Keratinocyte (primary cell): ENCODE results near the gene EGF. TPM values are rescaled to one million over a fixed set of nuclear protein-coding genes. Genes with fewer than 3 reads are reported as not detected.

ENCODE experiments used
- DNase-seq: peaks from one replicate; pipeline ENCODE4 v3.0.0-alpha.2; 2011; ENCODE audit warnings: low read depth, missing footprints, low spot score
- FAIRE-seq: peaks from 2 replicates; lab custom pipeline; 2011; peaks lifted over from hg19 to GRCh38; lab: Jason Lieb, UNC
- H2AFZ ChIP-seq: 2 replicates; pipeline ENCODE4 v1.6.0; 2012; ENCODE audit warnings: low read length, control low read depth, inconsistent platforms; ENCODE audit not compliant: control insufficient read depth
- H3K27ac ChIP-seq: 2 replicates; pipeline ENCODE4 v1.5.1; 2011; ENCODE audit warnings: low read length; ENCODE audit not compliant: control insufficient read depth, insufficient read depth
- H3K27me3 ChIP-seq: 3 replicates; pipeline ENCODE4 v1.6.0; 2011; ENCODE audit warnings: low read length; ENCODE audit not compliant: control insufficient read depth, insufficient read depth; ENCODE audit errors: extremely low read depth
- H3K36me3 ChIP-seq, 2 experiments: 2 replicates in 1 of 2; 3 replicates in 1 of 2; pipeline ENCODE4 v1.5.1; 2011; ENCODE audit warnings: low read length in 2 of 2, mild to moderate bottlenecking in 1 of 2; ENCODE audit not compliant: control insufficient read depth in 2 of 2, insufficient read depth in 2 of 2; ENCODE audit errors: extremely low read depth in 1 of 2
- H3K4me1 ChIP-seq: 3 replicates; pipeline ENCODE4 v1.5.1; 2011; ENCODE audit warnings: low read length; ENCODE audit not compliant: control insufficient read depth, insufficient read depth; ENCODE audit errors: extremely low read depth
- H3K4me2 ChIP-seq: 3 replicates; pipeline ENCODE4 v1.6.0; 2011; ENCODE audit warnings: low read depth, low read length; ENCODE audit not compliant: control insufficient read depth, insufficient read depth; ENCODE audit errors: extremely low read depth
- H3K4me3 ChIP-seq, 3 experiments: fragments of 200-600 bp in 1 of 3; sonication (generic) in 1 of 3; 2 replicates in 2 of 3; 3 replicates in 1 of 3; pipeline ENCODE4 v1.5.1; 2011 to 2016; ENCODE audit warnings: low read length in 3 of 3, mild to moderate bottlenecking in 3 of 3, control low read depth in 2 of 3, inconsistent platforms in 1 of 3, low read depth in 1 of 3, mixed read lengths in 1 of 3, mixed run types in 1 of 3, moderate library complexity in 1 of 3; ENCODE audit not compliant: control insufficient read depth in 2 of 3, insufficient read depth in 2 of 3; ENCODE audit errors: extremely low read depth in 1 of 3
- H3K79me2 ChIP-seq: 2 replicates; pipeline ENCODE4 v1.6.0; 2012; ENCODE audit warnings: low read length; ENCODE audit not compliant: control insufficient read depth, insufficient read depth
- H3K9ac ChIP-seq: 3 replicates; pipeline ENCODE4 v1.6.0; 2011; ENCODE audit warnings: low read length; ENCODE audit not compliant: control insufficient read depth, insufficient read depth; ENCODE audit errors: extremely low read depth
- H3K9me1 ChIP-seq: 3 replicates; pipeline ENCODE4 v1.6.0; 2011; ENCODE audit warnings: low read length; ENCODE audit not compliant: control insufficient read depth, insufficient read depth; ENCODE audit errors: extremely low read depth
- H3K9me3 ChIP-seq: 2 replicates; pipeline ENCODE4 v1.5.1; 2012; ENCODE audit warnings: low read depth, low read length; ENCODE audit not compliant: control insufficient read depth
- H4K20me1 ChIP-seq: 3 replicates; pipeline ENCODE4 v1.6.0; 2011; ENCODE audit warnings: low read length; ENCODE audit not compliant: control insufficient read depth, insufficient read depth; ENCODE audit errors: extremely low read depth
- CTCF ChIP-seq, 3 experiments: IDR thresholded peaks in 1 of 3; conservative IDR thresholded peaks in 1 of 3; optimal IDR thresholded peaks in 1 of 3; 2 replicates in 2 of 3; 3 replicates in 1 of 3; pipeline versions ENCODE3 to v1.5.1; 2011; ENCODE audit warnings: low read length in 3 of 3, mild to moderate bottlenecking in 3 of 3, moderate library complexity in 2 of 3, control low read depth in 1 of 3, inconsistent platforms in 1 of 3; ENCODE audit not compliant: insufficient read depth in 2 of 3; ENCODE audit errors: extremely low read depth in 1 of 3
- EZH2 ChIP-seq: IDR thresholded peaks from one replicate; pipeline ENCODE4 v1.6.1; 2012; ENCODE audit warnings: inconsistent platforms, mild to moderate bottlenecking, low read length, moderate library complexity
- dilution Hi-C: fragments of 300-500 bp; cut with MboI; formaldehyde crosslinking; loops from one replicate; pipeline ENCODE4 v1.7.0; 2020; ENCODE audit warnings: low sequenced_read_pairs; ENCODE audit not compliant: extremely low pct_ligation_motif_present
- polyA plus RNA-seq, 5 experiments: library from polyadenylated mRNA; depleted of rRNA in 3 of 5; stranded (reverse) in 3 of 5; stranded (forward) in 1 of 5; unstranded in 1 of 5; fragments of >200 nt; gene quantifications; 1 replicate in 1 of 5; 2 replicates in 3 of 5; 3 replicates in 1 of 5; pipeline versions ENCODE4 v1.2.1 to v1.2.3, GENCODE V29; 2011 to 2012; ENCODE audit warnings: missing spikeins in 2 of 5, low read depth in 1 of 5, low replicate concordance in 1 of 5

Gene EGF
- polyA plus RNA-seq, 1 donor (not counting 4 experiments of a cell fraction or from before 2014, with no cell fraction given): 1.3 TPM

- no peak overlapping the region for H2AFZ ChIP-seq
- no peaks in the 10 kb centered on the region for H3K9me1 ChIP-seq
- no peak overlapping the region for H3K4me3 ChIP-seq
- no peaks in the 10 kb centered on the region for H3K36me3 ChIP-seq
- no peak overlapping the region for H3K9ac ChIP-seq
- no peaks in the 10 kb centered on the region for H3K27me3 ChIP-seq
- FAIRE-seq (no peak), DNase-seq (no peak)
- no peak overlapping the region for H3K27ac ChIP-seq
- no peaks in the 10 kb centered on the region for H3K79me2 ChIP-seq
- no peaks in the 10 kb centered on the region for H4K20me1 ChIP-seq
- dilution Hi-C loops: no loop called here
- no peak overlapping the region for H3K4me2 ChIP-seq
- peaks cover 9% of the 10 kb centered on the region for H3K4me1 ChIP-seq
- no peaks in the 10 kb centered on the region for H3K9me3 ChIP-seq
- TF ChIP-seq CTCF (optimal IDR thresholded peaks at IDR 0.05 in 1 of 3, IDR thresholded peaks at IDR 0.05 in 1 of 3, conservative IDR thresholded peaks at IDR 0.05 in 1 of 3; ENCODE audit: extremely low read depth in 1 of 3, insufficient read depth in 2 of 3, low read length in 3 of 3) (no peak), EZH2 (no peak)
These were observed 33.6 kb upstream of the EGF start for GRCh38 chr4:109879081-109879480.

- dilution Hi-C loops: no loop called here
- no peaks in the 10 kb centered on the region for H3K9me1 ChIP-seq
- H3K9me3 ChIP-seq: no peaks in the 10 kb centered on the region
- H3K4me3 ChIP-seq: no peak overlapping the region
- no peak overlapping the region for H3K27ac ChIP-seq
- H3K9ac ChIP-seq: no peak overlapping the region
- H3K27me3 ChIP-seq: no peaks in the 10 kb centered on the region
- TF ChIP-seq CTCF (optimal IDR thresholded peaks at IDR 0.05 in 1 of 3, IDR thresholded peaks at IDR 0.05 in 1 of 3, conservative IDR thresholded peaks at IDR 0.05 in 1 of 3; ENCODE audit: extremely low read depth in 1 of 3, insufficient read depth in 2 of 3, low read length in 3 of 3) (no peak), EZH2 (no peak)
- H3K79me2 ChIP-seq: no peaks in the 10 kb centered on the region
- no peaks in the 10 kb centered on the region for H3K36me3 ChIP-seq
- H3K4me1 ChIP-seq: peaks cover 4% of the 10 kb centered on the region
- no peaks in the 10 kb centered on the region for H4K20me1 ChIP-seq
- H3K4me2 ChIP-seq: no peak overlapping the region
- no peak overlapping the region for H2AFZ ChIP-seq
- DNase-seq (no peak), FAIRE-seq (no peak)
These were observed 32.9 kb upstream of the EGF start for GRCh38 chr4:109879636-109880314.
